Esophagus muscularis mucosa (tissue), 4 donors: ENCODE data around the gene PDE1A.

Source experiments
- CTCF ChIP-seq, 3 experiments: fragments of 200-600 bp in 2 of 3; fragments of 450-650 bp in 1 of 3; sonication (generic) in 2 of 3; IDR thresholded peaks; one replicate each; pipeline ENCODE4 v1.5.1; 2017 to 2019; ENCODE audit warnings: antibody characterized with exemption in 3 of 3, mild to moderate bottlenecking in 2 of 3, moderate library complexity in 1 of 3
- EP300 ChIP-seq: sonication (generic); formaldehyde crosslinking; IDR thresholded peaks from one replicate; pipeline ENCODE4 v1.6.1; 2017; ENCODE audit warnings: antibody characterized with exemption
- POLR2A ChIP-seq: fragments of 450-650 bp; IDR thresholded peaks from one replicate; pipeline ENCODE4 v1.6.1; 2017; ENCODE audit warnings: antibody characterized with exemption, moderate library complexity, mild to moderate bottlenecking, low read depth
- POLR2AphosphoS5 ChIP-seq, 2 donors: sonication (generic); formaldehyde crosslinking; IDR thresholded peaks; one replicate each; pipeline ENCODE4 v1.6.1; 2017; ENCODE audit warnings: antibody characterized with exemption in 2 of 2

- TF ChIP-seq CTCF (IDR thresholded peaks at IDR 0.05), result no peak
- no peak for TF ChIP-seq POLR2A
- TF ChIP-seq POLR2AphosphoS5 (IDR thresholded peaks at IDR 0.05), result no peak
- TF ChIP-seq EP300, result no peak
Measured at GRCh38 chr2:182197529-182197928, 229.3 kb downstream of the PDE1A start.
